Endothelial cell of hepatic sinusoid (primary cell): ENCODE measurements around the gene PPP2R2C.

Source experiments
- in situ Hi-C: cut with HindIII; loops from 2 replicates; pipeline ENCODE4 v1.10.0; 2017; ENCODE audit warnings: low sequenced_read_pairs

The PPP2R2C gene

DNA sequence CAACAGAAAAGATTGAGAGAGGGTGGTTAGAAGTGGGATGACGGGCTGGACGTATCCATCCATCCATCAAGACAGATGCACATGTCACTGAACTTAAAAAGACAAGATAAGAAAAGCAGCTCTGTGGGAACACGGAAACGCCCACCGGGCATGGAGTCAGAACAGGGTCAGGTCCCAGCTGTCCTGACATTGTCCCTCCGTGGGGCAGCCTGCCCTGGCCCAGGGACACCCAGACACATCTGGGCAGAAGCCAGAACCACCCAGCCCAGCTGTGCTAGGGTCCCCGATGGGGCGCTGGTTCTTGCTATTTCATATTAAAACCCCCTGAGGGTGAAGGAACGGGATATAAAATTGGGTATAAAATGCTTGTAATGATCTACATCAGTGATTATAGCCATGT lies 88.5 kb downstream of the PPP2R2C start:
- in situ Hi-C loops, result no loop called here

DNA sequence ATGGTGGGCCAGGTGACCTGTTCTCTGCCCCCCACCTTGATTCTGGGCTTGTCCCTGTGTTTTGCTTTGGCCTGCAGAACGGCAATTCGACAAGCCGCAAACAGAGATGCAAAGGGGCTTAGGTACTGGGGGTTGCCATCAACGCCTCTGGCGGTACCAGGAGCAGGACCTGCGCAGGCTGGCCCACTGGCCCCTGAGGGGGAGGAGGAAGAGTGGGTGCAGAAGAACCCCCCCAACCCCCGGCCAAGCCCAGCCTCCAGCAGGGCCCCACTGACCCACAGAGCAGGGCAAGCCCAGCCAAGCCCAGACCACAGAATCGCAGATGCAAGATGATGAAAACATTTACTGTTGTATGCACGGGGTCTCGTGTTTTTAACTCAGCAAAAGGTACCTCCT lies 89.4 kb downstream of the PPP2R2C start:
- in situ Hi-C loops, result no loop called here

DNA sequence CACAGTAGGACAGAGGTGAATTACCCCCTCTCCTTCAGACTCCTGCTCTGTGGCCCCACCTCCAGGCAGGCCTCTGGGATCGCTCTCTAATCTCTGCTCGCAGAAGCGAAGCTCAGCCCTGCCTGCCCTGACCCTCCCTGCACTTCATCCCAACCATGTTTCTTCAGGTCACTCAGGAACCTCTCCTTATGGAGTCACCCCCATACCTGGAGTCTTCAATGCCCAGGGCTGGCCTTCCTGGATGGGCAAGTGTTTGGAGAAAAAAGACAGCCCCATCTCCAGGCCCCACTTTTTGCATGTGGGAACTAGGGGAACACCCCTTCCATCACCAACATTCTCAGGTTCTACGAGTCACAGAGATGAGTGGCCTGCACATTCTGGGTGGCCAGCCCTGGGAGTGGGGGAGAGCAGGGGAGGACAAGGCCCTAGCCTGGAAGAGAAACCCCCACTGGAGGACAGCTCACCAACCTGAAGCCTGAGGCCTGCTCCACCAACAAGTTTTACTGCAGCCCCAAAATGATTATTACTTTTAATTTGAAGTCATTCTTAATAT lies 90.8 kb downstream of the PPP2R2C start:
- in situ Hi-C loops, result no loop called here

DNA sequence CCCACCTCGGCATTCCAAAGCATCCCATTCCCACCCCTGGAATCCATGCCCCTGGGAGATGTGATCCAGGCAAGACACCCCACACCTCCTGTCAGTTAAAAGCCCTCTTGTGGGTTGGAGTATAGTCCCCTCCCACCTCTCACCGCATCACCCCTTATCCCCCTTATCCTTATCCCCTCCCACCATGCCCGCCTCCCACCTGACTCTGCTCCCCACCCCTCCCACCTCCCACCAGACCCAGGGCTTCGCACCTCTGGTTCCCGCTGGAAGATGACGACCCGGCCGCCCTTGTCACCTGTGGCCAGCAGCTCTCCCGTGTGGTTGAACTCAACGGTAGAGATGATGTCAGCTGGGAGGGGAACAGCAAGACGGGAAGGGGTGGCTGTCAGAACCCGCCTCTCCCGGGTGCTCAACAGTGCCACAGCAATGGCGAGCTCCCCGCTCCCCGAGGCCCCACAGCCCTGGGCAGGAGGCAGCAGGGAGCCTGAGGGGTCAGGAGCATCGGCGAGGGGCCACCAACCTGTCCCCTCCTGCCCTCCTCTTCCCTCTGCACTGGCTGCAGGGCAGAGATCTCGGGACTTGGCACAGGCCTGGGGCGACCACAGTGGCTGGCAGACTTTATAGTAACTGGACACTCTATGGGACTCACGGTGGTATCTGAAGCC lies 91.5 kb downstream of the PPP2R2C start:
- in situ Hi-C loops, result no loop called here

DNA sequence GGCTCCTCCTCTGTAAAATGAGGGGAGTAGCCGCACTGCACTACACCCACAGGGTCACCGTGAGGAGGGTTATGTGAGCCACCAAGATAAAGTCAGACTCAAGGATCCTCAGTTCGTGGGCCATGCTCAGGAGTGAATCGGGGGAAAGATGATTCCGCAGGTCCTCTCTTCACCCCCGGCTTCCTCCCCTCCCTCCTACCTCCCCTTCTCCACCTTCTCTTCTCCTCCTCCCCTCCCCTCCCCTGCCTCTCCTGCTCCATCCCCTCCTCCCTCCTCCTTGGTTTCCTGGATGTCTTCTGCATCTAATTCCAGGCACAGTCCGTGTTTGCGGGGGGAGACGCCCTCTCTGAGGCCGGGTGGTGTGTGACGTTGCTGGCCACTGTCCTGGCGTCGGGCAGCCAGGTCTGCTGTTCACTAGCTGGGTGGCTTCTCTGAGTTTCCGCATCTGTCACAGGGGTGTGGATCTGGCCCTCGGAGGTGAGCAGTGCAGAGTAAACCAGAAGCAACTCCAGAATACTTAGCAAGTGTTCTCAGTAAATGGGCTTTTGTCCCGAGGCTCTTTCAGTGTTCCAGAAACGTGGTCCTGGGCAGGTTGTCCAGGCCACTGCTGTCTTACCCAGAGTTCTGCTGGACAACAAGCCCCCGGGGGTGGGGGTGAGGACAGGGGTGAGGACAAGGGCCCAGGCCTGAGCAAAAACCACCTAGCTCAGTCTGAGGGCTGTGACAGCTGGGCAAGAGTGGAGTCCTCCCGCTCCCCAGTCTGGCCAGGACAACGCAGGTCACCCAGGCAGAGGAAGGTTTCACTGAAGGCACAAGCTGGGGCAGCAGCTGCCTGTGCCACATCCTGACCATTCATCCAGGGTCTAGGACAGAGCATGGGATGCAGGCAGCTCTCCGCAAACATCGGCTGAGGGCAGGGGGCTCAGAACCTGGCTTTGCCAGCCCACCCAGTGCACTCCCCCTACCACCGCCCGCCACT lies 92.4 kb downstream of the PPP2R2C start:
- in situ Hi-C loops, result loop anchor here (5.0 kb wide), 1 partner anchor 73 kb away; no protein-coding TSS in a partner anchor

DNA sequence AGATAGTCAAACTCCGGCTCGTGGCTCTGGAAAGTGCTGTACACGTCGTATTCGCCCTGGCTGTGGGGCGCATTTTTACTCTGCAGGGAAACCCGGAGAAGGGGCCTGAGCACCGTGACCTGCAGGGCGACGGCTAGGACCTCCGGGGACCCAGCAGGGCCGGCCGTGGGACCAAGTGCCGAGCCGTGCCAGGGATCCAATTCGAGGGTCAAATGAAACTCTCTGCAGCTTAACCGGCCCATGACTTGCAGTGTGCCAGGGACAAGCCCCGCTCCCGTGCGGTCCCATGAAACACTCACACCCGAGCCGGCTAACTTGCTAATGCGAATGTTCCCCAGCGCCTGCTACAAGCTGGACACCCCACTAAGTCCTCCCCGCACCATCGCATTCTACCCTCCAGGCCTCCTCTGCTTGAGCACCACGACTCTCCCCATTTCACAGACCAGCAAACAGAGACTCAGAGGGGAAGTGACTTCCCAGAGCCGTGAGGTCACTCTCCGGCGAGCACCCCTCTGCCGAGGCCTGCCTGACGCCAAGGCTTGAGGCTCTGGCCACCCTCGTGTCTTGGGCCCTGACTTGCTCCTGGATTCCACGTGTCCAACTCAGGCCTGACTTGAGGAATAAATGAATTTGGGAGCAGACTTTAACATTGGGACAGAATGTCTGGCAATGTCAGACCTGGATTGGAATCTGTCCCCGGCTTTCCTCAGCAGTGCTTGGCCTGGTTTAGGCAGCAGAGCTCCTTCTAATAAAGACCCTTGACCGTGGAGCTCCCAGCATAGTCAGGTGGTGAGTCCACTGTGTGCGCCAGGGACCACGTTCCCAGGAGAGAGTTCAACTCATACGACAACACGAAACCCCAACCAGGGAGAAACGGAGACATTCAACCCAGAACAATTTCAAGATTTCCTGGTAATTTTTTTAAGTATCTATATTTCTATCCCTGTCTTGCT lies 93.6 kb downstream of the PPP2R2C start:
- in situ Hi-C loops, result loop anchor here (5.0 kb wide), 1 partner anchor 71 kb away; no protein-coding TSS in a partner anchor

DNA sequence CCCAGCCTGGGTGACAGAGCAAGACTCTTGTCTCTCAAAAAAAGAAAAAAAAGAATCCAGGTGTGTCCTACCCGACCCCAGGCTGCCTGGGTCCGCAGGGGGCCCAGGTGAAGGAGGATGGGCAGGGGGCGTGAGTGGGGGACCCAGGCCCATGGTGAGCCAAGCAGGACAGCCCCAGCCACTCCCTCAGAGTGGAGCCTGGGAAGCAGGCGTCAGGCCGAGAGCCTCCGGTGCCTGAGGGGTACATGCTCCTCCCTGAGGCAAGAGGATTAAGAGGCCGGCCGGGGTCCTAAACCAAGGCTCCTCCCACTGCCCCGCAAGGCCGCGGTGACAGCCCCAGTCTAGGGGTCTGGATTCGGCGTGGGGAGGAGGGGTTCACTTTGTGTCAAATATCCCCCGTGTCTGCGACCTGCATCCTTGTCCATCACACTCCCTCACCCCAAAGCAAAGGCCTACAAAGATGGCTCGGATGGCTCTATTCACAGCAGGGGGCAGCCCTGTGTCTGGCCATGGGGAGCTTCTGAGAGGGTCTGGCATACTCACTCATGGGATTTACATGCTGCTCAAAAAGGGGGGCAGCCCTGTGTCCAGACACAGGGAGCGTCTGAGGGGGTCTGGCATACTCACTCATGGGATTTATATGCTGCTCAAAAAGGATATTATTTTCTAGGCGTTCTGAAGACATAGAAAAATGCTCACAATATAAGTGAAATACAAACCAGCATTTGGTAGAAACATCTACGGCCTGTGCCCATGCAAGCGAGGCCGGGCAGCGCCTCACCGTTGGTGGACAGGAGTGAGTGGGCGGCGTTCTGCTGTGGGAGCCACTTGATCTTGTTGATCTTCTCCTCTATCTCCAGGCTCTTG lies 94.6 kb downstream of the PPP2R2C start:
- in situ Hi-C loops, result loop anchor here (5.0 kb wide), 1 partner anchor 71 kb away; no protein-coding TSS in a partner anchor

DNA sequence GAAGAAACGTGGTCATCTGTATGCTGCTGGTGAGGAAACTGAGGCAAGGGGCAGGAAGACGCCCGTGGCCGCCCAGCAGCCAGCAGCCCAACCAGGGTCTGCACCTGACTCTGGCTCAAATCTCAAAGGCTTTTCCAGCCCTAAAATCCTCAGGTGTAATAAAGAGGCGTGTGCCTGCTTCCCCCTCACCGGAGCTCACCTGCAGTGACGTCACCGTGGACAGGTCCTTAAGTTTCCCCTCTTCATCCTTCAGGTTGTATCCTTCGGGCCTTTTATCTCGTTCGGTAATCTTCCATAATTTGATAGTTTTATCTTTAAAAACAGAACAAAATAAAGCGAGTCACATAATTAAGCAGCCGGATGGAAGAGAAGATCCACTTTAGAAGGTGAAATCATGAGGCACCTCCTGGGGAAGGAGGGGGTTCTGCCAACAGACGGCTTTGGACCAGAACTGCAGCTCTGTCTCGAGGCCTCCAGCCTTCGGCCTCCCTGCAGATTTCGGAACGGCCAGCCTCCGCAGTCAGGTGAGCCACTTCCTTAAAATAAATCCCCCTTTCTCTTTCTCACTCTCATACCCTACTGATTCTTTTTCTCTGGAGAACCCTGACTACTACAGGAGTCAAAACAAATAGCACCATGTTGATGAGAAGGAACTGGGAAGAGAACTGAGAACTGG lies 96.7 kb downstream of the PPP2R2C start:
- in situ Hi-C loops, result loop anchor here (5.0 kb wide), 1 partner anchor 68 kb away; no protein-coding TSS in a partner anchor

DNA sequence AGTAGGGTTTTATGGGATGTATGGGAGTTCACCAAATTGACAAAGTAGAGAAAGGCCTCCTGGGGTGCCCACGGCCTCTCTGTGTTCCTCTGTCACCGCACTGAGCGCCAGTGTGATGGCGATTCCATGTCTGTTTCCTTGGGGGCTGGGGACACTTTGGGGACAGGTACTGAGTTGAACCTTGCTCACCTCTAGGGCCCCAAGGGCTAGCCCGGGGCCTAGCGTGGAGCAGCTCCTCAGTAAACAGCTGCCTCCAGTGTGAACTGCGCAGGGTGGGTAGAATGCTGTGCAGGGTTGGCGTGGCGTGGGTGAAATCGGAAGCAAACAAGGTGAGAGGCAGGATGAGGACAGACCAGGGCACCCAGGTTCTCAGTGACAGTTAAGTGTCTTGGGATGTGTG lies 97.8 kb downstream of the PPP2R2C start:
- in situ Hi-C loops, result no loop called here

DNA sequence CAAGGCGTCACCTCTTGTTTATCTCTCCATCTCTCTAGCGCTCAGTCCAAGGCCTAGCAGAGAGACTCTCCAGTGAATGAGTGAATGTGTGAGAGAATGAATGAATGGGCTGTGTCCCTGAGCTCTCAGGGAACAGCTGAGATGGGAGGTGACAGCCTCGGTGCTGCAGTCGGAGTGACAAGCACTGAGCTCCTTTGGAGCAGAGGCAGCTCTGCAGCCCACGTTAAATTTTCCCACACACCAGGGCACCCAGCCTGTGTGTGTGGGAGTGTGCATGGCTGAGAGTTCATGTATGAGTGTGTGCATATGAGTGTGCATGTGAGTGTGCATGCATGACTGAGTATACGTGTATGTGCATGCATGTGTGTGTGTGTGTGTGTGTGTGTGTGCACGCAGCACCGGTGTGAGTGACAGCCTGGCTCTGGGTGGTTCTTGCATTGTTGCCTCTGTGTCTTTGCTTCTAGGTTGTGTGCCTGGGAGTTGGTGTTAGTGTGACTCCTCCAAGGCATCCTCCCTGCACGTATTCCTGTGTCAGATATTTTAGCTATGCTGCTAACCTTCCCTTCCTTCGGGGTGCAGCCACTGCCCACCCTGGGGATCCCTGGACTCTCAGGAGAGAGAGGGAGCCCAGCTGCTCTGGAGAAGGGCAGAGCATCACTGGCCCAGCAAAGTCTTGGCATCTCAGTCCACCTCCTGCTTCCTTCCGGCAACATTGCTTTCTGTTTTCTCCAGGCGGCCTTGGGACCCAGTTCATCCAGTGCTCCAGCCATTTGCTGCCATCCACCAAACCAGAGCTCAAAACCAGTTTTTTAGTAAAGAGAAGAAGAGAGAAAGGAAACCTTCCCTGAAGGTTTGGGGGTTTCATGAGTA lies 98.6 kb downstream of the PPP2R2C start:
- in situ Hi-C loops, result no loop called here

DNA sequence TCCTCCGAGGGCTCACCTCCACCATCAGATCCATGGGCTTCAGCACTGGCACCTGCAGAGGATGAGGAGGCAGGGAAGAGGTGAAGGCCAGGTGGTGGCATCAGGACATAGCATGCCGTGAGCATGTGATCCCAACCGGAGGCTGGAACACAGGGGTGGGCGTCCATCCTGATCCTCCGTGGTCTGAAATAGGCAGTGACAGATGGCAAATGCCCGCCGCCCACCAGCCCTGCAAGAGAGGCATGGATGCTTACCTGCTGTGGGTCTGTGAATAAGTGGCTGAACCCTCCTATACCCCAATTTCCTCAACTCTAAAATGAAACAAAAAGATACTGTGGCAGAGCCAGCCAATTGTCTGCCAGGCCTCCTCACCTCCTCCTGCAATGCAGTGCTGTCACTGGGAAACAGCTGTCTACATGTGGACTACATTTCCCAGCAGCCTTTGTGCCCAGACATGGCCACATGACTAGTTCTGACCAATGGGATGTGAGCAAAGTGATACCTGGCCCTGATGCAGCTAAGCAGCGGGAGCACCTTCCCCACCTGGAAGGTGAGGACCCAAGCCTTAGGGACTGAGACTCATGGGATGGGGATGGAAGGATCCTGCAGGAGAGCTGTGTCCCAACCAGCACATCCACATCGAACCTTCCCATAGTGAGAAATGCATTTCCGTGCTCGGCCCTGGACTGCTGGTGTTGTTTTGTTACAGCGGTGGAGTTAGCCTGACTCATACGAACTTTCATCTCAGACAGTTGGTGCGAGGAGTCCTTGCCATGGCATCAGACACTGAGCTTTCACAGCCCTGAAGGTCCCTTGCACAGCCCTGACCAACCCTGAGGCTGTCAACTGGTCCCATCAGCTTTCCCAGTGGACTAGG lies 99.5 kb downstream of the PPP2R2C start:
- in situ Hi-C loops, result no loop called here

DNA sequence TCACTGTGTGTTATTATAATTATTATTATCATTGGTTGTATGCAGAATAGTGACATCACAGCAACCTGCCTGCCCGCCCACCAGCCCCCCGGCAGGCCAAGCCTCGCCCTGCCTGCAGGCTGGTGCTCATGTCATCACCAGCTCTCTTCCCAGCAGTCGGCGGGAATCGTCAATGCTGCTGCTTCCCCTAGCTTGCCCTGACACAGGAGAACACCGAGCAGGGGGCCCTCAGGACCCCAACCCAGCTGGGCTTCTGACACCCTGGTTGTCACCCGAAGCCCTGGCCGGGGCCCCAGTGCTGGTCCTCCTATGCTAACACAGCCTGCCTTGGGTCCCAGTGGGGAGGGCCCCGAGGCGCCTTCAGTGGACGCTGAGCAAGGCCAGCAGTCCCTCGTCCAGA lies 100.6 kb downstream of the PPP2R2C start:
- in situ Hi-C loops, result no loop called here

DNA sequence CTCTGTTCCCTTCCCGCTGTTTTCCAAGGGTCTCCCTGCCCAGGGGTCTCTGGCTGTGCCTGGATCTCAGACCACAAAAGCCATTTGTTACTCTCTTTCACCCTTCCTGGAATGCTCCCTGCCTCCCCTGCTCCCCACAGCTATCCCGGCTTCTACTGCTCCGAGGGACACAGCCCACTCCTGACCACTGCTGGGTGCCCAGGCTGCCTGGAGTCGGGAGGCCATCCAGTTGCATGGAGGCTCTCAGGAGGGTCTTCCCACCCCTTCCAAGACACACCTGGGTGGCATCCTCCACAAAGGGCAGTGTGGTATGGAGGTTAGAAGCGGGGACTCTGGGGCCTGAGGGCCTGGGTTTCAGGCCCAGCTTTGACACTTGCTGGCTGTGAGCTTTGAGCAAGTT lies 101.1 kb downstream of the PPP2R2C start:
- in situ Hi-C loops, result no loop called here

DNA sequence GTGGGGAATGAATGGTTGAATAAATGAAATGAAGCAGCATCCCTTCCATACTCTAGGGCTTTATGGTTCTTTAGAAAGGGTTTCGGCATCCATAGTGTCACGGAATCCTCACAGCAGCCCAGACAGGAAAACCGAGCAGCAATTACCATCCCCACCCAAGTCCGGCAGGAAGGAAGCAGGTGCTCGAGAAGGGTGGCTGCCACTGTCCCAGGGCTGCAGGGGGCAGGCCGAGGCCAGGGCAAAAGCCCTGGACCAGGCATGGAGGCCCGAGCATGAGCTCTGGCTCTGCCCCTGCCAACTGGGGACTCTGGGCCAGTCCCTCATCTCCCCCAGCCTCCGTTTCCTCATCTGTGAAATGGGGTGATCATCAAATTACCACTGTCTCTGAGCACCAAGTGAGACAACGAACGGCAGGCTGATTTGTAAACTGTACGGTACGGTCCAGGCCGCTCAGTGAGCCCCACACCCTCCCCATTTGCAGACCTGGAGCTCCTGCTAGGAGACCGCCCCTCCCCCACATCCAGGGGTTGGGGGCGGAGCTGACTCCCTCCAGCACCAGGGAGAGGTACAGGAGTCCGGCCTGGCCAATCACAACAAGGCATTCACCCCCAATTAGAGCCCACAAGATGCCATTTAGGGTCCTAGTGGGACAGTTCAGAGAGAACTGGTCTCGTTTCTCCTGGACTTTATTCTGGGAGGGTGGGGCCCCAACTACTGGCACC lies 102.3 kb downstream of the PPP2R2C start:
- in situ Hi-C loops, result no loop called here

DNA sequence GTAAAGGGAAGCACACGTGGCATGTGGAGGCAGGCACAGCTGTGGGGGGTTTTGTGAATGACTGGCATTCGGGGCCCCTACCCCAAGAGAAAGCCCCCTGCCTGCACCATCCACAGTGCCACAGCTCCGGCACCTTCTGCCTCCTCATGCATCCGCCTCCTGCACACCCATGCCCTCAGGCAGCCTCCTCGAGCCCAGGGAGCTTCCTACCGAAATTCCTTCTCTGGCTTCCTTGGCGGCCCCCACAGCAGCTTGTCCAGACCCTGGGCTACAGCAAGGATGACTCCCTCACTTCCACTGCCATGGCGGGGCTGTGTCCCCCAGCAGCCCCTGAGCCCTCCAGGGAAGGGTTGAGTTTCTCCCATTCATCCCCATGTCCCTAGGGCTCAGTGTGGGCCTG lies 102.9 kb downstream of the PPP2R2C start:
- in situ Hi-C loops, result no loop called here

DNA sequence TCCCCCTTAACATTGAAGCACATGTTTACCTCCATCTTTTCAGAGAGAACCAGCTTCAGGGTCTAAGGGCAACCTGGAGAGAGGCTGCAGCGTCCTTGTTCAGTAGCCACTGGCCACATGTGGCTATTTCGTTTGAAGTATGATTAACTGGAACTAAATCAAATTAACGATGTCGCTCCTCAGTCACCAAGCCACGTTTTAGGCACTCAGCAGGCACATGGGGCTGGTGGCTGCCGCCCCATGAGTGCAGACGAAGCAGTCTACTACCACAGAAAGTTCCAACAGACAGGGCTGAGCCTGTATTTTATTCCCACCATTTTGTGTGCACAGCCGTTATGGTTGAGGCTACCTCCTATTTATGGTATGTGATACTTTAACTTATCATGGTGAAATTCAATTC lies 103.4 kb downstream of the PPP2R2C start:
- in situ Hi-C loops, result no loop called here
